HEK293 (cell line): Measurements from ENCODE around the gene UBFD1.

Experiments used
- ZBTB1 ChIP-seq: fragments of 450-650 bp; formaldehyde crosslinking; IDR thresholded peaks from 2 replicates; pipeline ENCODE4 v1.5.1; 2016; ENCODE audit warnings: missing biosample characterization, missing genetic modification characterization
- ZNF112 ChIP-seq: fragments of 450-650 bp; formaldehyde crosslinking; IDR thresholded peaks from 2 replicates; pipeline ENCODE4 v1.5.0; 2017; ENCODE audit warnings: missing biosample characterization, missing genetic modification characterization
- ZNF404 ChIP-seq: fragments of 450-650 bp; formaldehyde crosslinking; IDR thresholded peaks from 2 replicates; pipeline ENCODE4 v1.5.1; 2017; ENCODE audit warnings: missing biosample characterization, missing genetic modification characterization
- ZNF529 ChIP-seq: fragments of 450-650 bp; formaldehyde crosslinking; IDR thresholded peaks from 2 replicates; pipeline ENCODE4 v1.5.1; 2017; ENCODE audit warnings: missing genetic modification characterization, missing biosample characterization; ENCODE audit not compliant: insufficient replicate concordance
- TF ChIP-seq, protein P1 (sequence below): fragments of 450-650 bp; formaldehyde crosslinking; IDR thresholded peaks from 2 replicates; pipeline ENCODE4 v1.5.1; 2016; ENCODE audit warnings: missing biosample characterization, missing genetic modification characterization

GRCh38 chr16:23561586-23561985, 4.1 kb downstream of the UBFD1 start:
- TF ChIP-seq ZNF529 (tag by site-specific recombination) (no peak), ZBTB1 (tag by site-specific recombination) (no peak), ZNF404 (tag by site-specific recombination) (no peak), ZNF112 (tag by site-specific recombination) (no peak)
- TF ChIP-seq, protein P1, sequence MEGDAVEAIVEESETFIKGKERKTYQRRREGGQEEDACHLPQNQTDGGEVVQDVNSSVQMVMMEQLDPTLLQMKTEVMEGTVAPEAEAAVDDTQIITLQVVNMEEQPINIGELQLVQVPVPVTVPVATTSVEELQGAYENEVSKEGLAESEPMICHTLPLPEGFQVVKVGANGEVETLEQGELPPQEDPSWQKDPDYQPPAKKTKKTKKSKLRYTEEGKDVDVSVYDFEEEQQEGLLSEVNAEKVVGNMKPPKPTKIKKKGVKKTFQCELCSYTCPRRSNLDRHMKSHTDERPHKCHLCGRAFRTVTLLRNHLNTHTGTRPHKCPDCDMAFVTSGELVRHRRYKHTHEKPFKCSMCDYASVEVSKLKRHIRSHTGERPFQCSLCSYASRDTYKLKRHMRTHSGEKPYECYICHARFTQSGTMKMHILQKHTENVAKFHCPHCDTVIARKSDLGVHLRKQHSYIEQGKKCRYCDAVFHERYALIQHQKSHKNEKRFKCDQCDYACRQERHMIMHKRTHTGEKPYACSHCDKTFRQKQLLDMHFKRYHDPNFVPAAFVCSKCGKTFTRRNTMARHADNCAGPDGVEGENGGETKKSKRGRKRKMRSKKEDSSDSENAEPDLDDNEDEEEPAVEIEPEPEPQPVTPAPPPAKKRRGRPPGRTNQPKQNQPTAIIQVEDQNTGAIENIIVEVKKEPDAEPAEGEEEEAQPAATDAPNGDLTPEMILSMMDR (tag by site-specific recombination): no peak
